K562 (cell line): Measurements from ENCODE around the gene DLG3. TPM values are rescaled to one million over a fixed set of nuclear protein-coding genes. Genes with fewer than 3 reads are reported as not detected.

Experiments used
- ATAC-seq: fragments of 200-7000 bp; cut with Tn5 transposase; 3 replicates; pipeline ENCODE4 v1.9.1; 2020; ENCODE audit warnings: moderate library complexity
- BruUV-seq: library from RNA; stranded (reverse); fragments of 400-500 nt; replicated peaks from 2 replicates; lab custom pipeline; 2021; lab: Mats Ljungman, UMichigan
- CTCF ChIA-PET: fragments of 300-600 bp; formaldehyde crosslinking; extraction: SDS; loops from one replicate; lab custom pipeline; 2021; ENCODE audit warnings: low intra/inter-chr PET ratio; lab: Yijun Ruan, JAX
- POLR2A ChIA-PET: fragments of 300-600, 350-650 bp; sonication (Branson Sonifier 250); formaldehyde crosslinking; extraction: SDS; loops from one replicate; lab custom pipeline; 2021; ENCODE audit warnings: antibody characterized with exemption, inconsistent platforms; lab: Yijun Ruan, JAX
- DNase-seq, 4 experiments: peaks; one replicate each; pipeline versions ENCODE4 v3.0.0 to v3.0.0-alpha.2; 2011 to 2018; ENCODE audit warnings: low spot score in 3 of 4, mixed read lengths in 3 of 4; ENCODE audit errors: extremely low read depth in 1 of 4
- FAIRE-seq: peaks from 2 replicates; lab custom pipeline; 2011; peaks lifted over from hg19 to GRCh38; lab: Jason Lieb, UNC
- H2AFZ ChIP-seq: 2 replicates; pipeline ENCODE4 v1.6.0; 2011; ENCODE audit warnings: low read depth, low read length, control low read depth, inconsistent platforms
- H3K27ac ChIP-seq: fragments of 200-600 bp; 3 replicates; pipeline ENCODE4 v1.8.0; 2011; ENCODE audit warnings: low read depth, mild to moderate bottlenecking, control low read depth, inconsistent platforms, low read length, moderate library complexity, mixed read lengths; ENCODE audit errors: extremely low read depth
- H3K27me3 ChIP-seq, 2 experiments: fragments of 300-600 bp in 1 of 2; 2 replicates in 1 of 2; 3 replicates in 1 of 2; pipeline versions ENCODE4 v1.6.0 to v1.8.0; 2011; ENCODE audit warnings: inconsistent platforms in 2 of 2, low read length in 2 of 2, mild to moderate bottlenecking in 1 of 2, mixed read lengths in 1 of 2, moderate library complexity in 1 of 2; ENCODE audit not compliant: control insufficient read depth in 2 of 2, insufficient read depth in 2 of 2
- H3K36me3 ChIP-seq: fragments of 300-600 bp; 3 replicates; pipeline ENCODE4 v1.8.0; 2011; ENCODE audit warnings: mild to moderate bottlenecking, low read length, inconsistent platforms; ENCODE audit not compliant: control insufficient read depth, insufficient read depth
- H3K4me1 ChIP-seq, 2 experiments: fragments of 200-600 bp in 1 of 2; replicated peaks in 1 of 2; 2 replicates in 1 of 2; 3 replicates in 1 of 2; pipeline versions ENCODE4 v1.5.1 to v1.8.0; 2011; ENCODE audit warnings: inconsistent platforms in 2 of 2, low read length in 2 of 2, mild to moderate bottlenecking in 1 of 2, mixed read lengths in 1 of 2, moderate library complexity in 1 of 2; ENCODE audit not compliant: control insufficient read depth in 2 of 2, insufficient read depth in 2 of 2
- H3K4me2 ChIP-seq: 2 replicates; pipeline ENCODE4 v1.6.1; 2011; ENCODE audit warnings: low read length, control low read depth, inconsistent platforms, mixed read lengths; ENCODE audit not compliant: insufficient read depth
- H3K4me3 ChIP-seq: fragments of 200-600 bp; sonication (generic), shearing (Covaris generic); 2 replicates; pipeline ENCODE4 v1.5.1; 2016; ENCODE audit warnings: control low read depth, inconsistent platforms
- H3K79me2 ChIP-seq: fragments of 200-600 bp; 3 replicates; pipeline ENCODE4 v1.8.0; 2011; ENCODE audit warnings: low read length, inconsistent platforms; ENCODE audit not compliant: control insufficient read depth, insufficient read depth
- H3K9ac ChIP-seq, 2 experiments: 2 replicates each; pipeline versions ENCODE4 v1.6.0 to v1.6.1; 2011; ENCODE audit warnings: low read depth in 2 of 2, low read length in 2 of 2, control low read depth in 1 of 2, inconsistent platforms in 1 of 2, mild to moderate bottlenecking in 1 of 2, mixed read lengths in 1 of 2; ENCODE audit not compliant: insufficient read depth in 1 of 2
- H3K9me1 ChIP-seq: one replicate; pipeline ENCODE4 v1.6.0; 2011; ENCODE audit warnings: inconsistent platforms, mild to moderate bottlenecking, low read length, moderate library complexity; ENCODE audit not compliant: control insufficient read depth, insufficient read depth
- H3K9me3 ChIP-seq: replicated peaks from 2 replicates; pipeline ENCODE4 v1.5.1; 2011; ENCODE audit warnings: low read depth, low read length, inconsistent platforms; ENCODE audit not compliant: control insufficient read depth, insufficient read depth
- H4K20me1 ChIP-seq: replicated peaks from 2 replicates; pipeline ENCODE4 v1.6.1; 2011; ENCODE audit warnings: low read length, inconsistent platforms, mixed read lengths; ENCODE audit not compliant: control insufficient read depth, insufficient read depth
- HBP1 ChIP-seq: fragments of 450-650 bp; formaldehyde crosslinking; IDR thresholded peaks from 2 replicates; pipeline ENCODE4 v1.4.0; 2022; ENCODE audit warnings: missing genetic modification characterization
- HMGXB4 ChIP-seq: sonication (generic); formaldehyde crosslinking; IDR thresholded peaks from 2 replicates; pipeline ENCODE4 v1.8.1; 2023; ENCODE audit warnings: mild to moderate bottlenecking, missing genetic modification reagents
- KLF13 ChIP-seq: fragments of 450-650 bp; IDR thresholded peaks from 2 replicates; pipeline ENCODE4 v1.6.1; 2016; ENCODE audit warnings: missing genetic modification characterization, low read depth, mild to moderate bottlenecking, missing compliant biosample characterization, moderate library complexity, borderline replicate concordance
- MXI1 ChIP-seq: IDR thresholded peaks from 2 replicates; pipeline ENCODE4 v1.6.1; 2011; ENCODE audit warnings: low read depth, mild to moderate bottlenecking, improper control_type of control experiment, low read length
- PHTF2 ChIP-seq: fragments of 250-450 bp; sonication (Bioruptor Pico); IDR thresholded peaks from 2 replicates; pipeline ENCODE4 v1.5.0; 2021; ENCODE audit warnings: mild to moderate bottlenecking
- POLR3G ChIP-seq: IDR thresholded peaks from 2 replicates; pipeline ENCODE4 v1.6.1; 2011; ENCODE audit not compliant: insufficient read length, insufficient replicate concordance; ENCODE audit errors: extremely low read depth
- RERE ChIP-seq: sonication (generic); formaldehyde crosslinking; IDR thresholded peaks from 2 replicates; pipeline ENCODE4 v1.8.0; 2023; ENCODE audit warnings: missing genetic modification reagents, mild to moderate bottlenecking, borderline replicate concordance
- RNF2 ChIP-seq: sonication (generic); IDR thresholded peaks from 2 replicates; pipeline ENCODE4 v1.6.1; 2016
- TBP ChIP-seq: optimal IDR thresholded peaks from 2 replicates; pipeline ENCODE3; 2011; ENCODE audit warnings: low read depth, low read length, improper control_type of control experiment
- ZBTB26 ChIP-seq: fragments of 450-650 bp; formaldehyde crosslinking; IDR thresholded peaks from 2 replicates; pipeline ENCODE4 v1.4.0; 2022; ENCODE audit warnings: missing genetic modification characterization
- ZFP36 ChIP-seq: fragments of 150-350 bp; IDR thresholded peaks from 2 replicates; pipeline ENCODE4 v1.6.1; 2018; ENCODE audit warnings: low read length, low read depth; ENCODE audit not compliant: partially characterized antibody
- ZNF140 ChIP-seq: fragments of 250-450 bp; sonication (Bioruptor Pico); IDR thresholded peaks from 2 replicates; pipeline ENCODE4 v1.8.0; 2021; ENCODE audit warnings: moderate library complexity, mild to moderate bottlenecking, inconsistent platforms
- ZNF75A ChIP-seq: fragments of 450-650 bp; formaldehyde crosslinking; IDR thresholded peaks from 2 replicates; pipeline ENCODE4 v1.4.0; 2020; ENCODE audit warnings: mild to moderate bottlenecking
- ZNF76 ChIP-seq: fragments of 250-450 bp; sonication (Bioruptor Pico); IDR thresholded peaks from 2 replicates; pipeline ENCODE4 v1.4.0; 2020; ENCODE audit warnings: mild to moderate bottlenecking, moderate library complexity, borderline replicate concordance
- WGBS: fragments of 100-300 bp; shearing (Covaris generic); methylation state at CpG from one replicate; pipeline ENCODE4 v1.1.6; 2016; ENCODE audit warnings: low coverage, mixed read lengths; ENCODE audit not compliant: insufficient coverage; ENCODE audit errors: missing lambda C conversion rate; 5-methylcytosine and 5-hydroxymethylcytosine counted together
- in situ Hi-C: fragments of 300-500 bp; cut with MboI; formaldehyde crosslinking; loops from 4 replicates; pipeline ENCODE4 v1.15.0; 2018; ENCODE audit warnings: inconsistent platforms, mixed read lengths
- intact Hi-C: fragments of 100-400 bp; cut with micrococcal nuclease; formaldehyde crosslinking; loops from 2 replicates; pipeline ENCODE4 v1.14.2; 2022
- polyA plus RNA-seq, 8 experiments: library from polyadenylated mRNA; depleted of rRNA in 4 of 8; stranded (reverse) in 5 of 8; unstranded in 3 of 8; fragments of >200 nt; fragmentation: Nextera tagmentation in 2 of 8; fragmentation: Illumina TruSeq in 1 of 8; extraction: Ambion mirVana in 2 of 8; extraction: Trizol in 1 of 8; gene quantifications; 2 replicates each; pipeline versions ENCODE4 v1.2.1 to v1.2.3, GENCODE V29; 2011 to 2014; ENCODE audit warnings: inconsistent platforms in 1 of 8, missing spikeins in 1 of 8
- total RNA-seq, 7 experiments: library from RNA; depleted of rRNA in 6 of 7; stranded (reverse); fragments of >200 nt in 6 of 7; fragmentation: Illumina TruSeq in 2 of 7; extraction: Trizol in 2 of 7; gene quantifications; 2 replicates each; pipeline versions ENCODE4 v1.2.1 to v1.2.3, GENCODE V29; 2011 to 2021; ENCODE audit warnings: low replicate concordance in 1 of 7

The DLG3 gene
- total and polyA plus RNA-seq, 9 of the 15 experiments (the other 6 are each of a cell fraction or from before 2014, with no cell fraction given): 3.1 to 15.7 (median 8.8) TPM

GRCh38 chrX:70411475-70411874 is 33.2 kb upstream of the DLG3 start:
- Histone ChIP-seq H4K20me1 (no peaks in the 10 kb centered on the region), H3K27ac (no peak overlapping the region), H3K36me3 (peaks cover 27% of the 10 kb centered on the region), H3K79me2 (no peaks in the 10 kb centered on the region), H3K9me3 (no peaks in the 10 kb centered on the region), H2AFZ (no peak overlapping the region), H3K4me1 (no peaks in the 10 kb centered on the region), H3K9ac (no peak overlapping the region), H3K27me3 (no peaks in the 10 kb centered on the region), H3K9me1 (no peaks in the 10 kb centered on the region), H3K4me2 (no peak overlapping the region)
- no TSS peak for BruUV-seq
- DNase-seq: no peak
- ChIA-PET CTCF (no interaction called here), POLR2A (no interaction called here)
- FAIRE-seq: no peak
- in situ Hi-C loops: no loop called here
- WGBS: 100% methylated on average over 1 of the region's 3 CpGs
- no peak for ATAC-seq
- no peak for TF ChIP-seq ZNF76
- TF ChIP-seq HMGXB4: no peak
- no peak for TF ChIP-seq ZFP36
- no peak for TF ChIP-seq HBP1
- no peak for TF ChIP-seq TBP
- no peak for TF ChIP-seq MXI1
- no peak for TF ChIP-seq ZBTB26 (CRISPR knock-in tag)
- no peak for TF ChIP-seq RNF2
- TF ChIP-seq ZNF140 (CRISPR knock-in tag): no peak
- no peak for TF ChIP-seq PHTF2 (CRISPR knock-in tag)
- TF ChIP-seq ZNF75A: no peak
- TF ChIP-seq POLR3G: no peak
- TF ChIP-seq KLF13 (tag): no peak
- no peak for TF ChIP-seq RERE (CRISPR knock-in tag)
- TF ChIP-seq, all 486 proteins: peak for 0
- intact Hi-C loops: no loop called here
- H3K4me3 ChIP-seq: no peak overlapping the region
